ENCODE data around the gene HSD17B8. TPM values are rescaled to one million over a fixed set of nuclear protein-coding genes. Genes with fewer than 3 reads are reported as not detected.

HSD17B8 gene
- polyA plus RNA-seq, 1 of the 3 experiments (the other 2 are of a cell fraction) = 37.5 TPM

DNA sequence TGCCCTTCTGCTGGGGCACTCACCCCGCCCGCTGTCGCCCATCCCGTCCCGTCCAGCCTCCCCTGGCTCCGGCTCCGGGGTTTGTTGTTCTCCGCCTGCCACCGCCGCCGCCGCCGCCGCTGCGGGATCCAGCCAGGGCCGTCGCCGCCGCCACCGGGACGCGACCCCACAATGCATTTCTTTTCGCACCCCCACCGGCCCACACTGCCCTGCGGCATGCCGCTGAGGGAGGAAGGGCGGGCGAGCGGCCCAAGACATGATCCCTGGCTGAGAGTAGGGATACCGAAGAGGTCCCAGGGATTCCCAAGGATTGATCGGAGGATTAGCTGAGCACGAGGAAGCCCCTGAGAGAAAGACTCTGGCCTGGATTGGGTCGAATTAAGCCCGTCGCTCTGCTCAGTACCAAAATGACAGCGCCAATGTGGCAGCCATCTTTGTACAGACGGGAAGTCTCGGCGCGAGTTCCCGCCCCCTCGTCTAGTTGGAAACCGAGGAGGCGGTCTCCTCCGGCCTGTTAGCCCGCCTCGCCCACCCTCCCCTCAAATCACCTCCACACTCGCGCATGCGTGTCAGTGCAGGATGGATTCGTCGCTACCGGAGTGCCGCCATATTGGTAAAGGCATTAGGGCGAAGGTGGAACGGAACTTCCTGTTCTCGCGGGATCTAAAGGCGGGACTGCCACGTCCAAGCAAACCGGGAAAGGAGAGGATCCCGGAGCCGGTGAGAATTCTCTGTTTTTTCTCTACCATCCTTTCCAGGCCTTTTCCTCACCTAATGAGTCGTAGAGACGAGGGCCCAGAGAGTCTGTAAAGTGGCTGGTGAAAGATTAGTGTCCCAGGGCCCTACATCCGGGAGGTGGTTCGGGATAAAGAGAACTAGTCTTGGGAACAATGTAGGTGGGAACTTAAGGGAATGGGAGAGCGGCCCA, 4.0 kb upstream of the HSD17B8 start, which contains the start of the genes RXRB and SLC39A7:
RXRB (minus strand) TSS at position 447 of the 928 bp plus-strand sequence; CDS start at position 258, 189 bp downstream.
SLC39A7 (plus strand) TSS at position 649 of the 928 bp plus-strand sequence. CDS start 379 bp downstream, outside the sequence.
- no peaks in the 10 kb centered on the region for H3K9me3 ChIP-seq
- H3K9ac ChIP-seq = peak within 1 kb of the TSS; percentile 96
- peaks cover 17 to 41% of the 10 kb centered on the region in 2 experiments; a peak in 3 of 4 replicates for H3K4me1 ChIP-seq (ENCODE audit: control insufficient read depth in 1 of 2, insufficient read depth in 2 of 2, low read depth in 1 of 2, low read length in 1 of 2)
- peaks cover 14% of the 10 kb centered on the region for H3F3A ChIP-seq (replicated peaks; ENCODE audit: insufficient read depth)
- H3K36me3 ChIP-seq (replicated peaks in 1 of 2; ENCODE audit: control insufficient read depth in 1 of 2, insufficient read depth in 2 of 2, low read length in 1 of 2) = peaks cover 28 to 44% of the 10 kb centered on the region in 2 experiments
- H3K4me2 ChIP-seq = peak within 1 kb of the TSS; percentile 98
- WGBS (ENCODE audit: low lambda C conversion rate) = under 1% methylated on average over 42 of the region's 68 CpGs
- H2AFZ ChIP-seq (ENCODE audit: low read depth) = peak within 1 kb of the TSS; percentile 87
- TF ChIP-seq, protein P1, sequence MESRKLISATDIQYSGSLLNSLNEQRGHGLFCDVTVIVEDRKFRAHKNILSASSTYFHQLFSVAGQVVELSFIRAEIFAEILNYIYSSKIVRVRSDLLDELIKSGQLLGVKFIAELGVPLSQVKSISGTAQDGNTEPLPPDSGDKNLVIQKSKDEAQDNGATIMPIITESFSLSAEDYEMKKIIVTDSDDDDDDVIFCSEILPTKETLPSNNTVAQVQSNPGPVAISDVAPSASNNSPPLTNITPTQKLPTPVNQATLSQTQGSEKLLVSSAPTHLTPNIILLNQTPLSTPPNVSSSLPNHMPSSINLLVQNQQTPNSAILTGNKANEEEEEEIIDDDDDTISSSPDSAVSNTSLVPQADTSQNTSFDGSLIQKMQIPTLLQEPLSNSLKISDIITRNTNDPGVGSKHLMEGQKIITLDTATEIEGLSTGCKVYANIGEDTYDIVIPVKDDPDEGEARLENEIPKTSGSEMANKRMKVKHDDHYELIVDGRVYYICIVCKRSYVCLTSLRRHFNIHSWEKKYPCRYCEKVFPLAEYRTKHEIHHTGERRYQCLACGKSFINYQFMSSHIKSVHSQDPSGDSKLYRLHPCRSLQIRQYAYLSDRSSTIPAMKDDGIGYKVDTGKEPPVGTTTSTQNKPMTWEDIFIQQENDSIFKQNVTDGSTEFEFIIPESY (IDR thresholded peaks at IDR 0.05; ENCODE audit: borderline replicate concordance, low read depth) = peak; percentile 99
- peak; percentile 80 for TF ChIP-seq ELF1 (IDR thresholded peaks at IDR 0.05)
- TF ChIP-seq YY1 (IDR thresholded peaks at IDR 0.05; ENCODE audit: low read depth) = peak; percentile 99
- TF ChIP-seq MXI1 (IDR thresholded peaks at IDR 0.05; ENCODE audit: low read depth, low read length) = peak; percentile 40; the same call in 1 of the 2 replicates
- peak; percentile 97 for TF ChIP-seq NRF1 (IDR thresholded peaks at IDR 0.05; ENCODE audit: low read depth, low read length)
- no peak for TF ChIP-seq USF1 (IDR thresholded peaks at IDR 0.05; ENCODE audit: borderline replicate concordance, low read depth)
- no peak for TF ChIP-seq FOSL2 (IDR thresholded peaks at IDR 0.05; ENCODE audit: borderline replicate concordance, low read depth)
- peak; percentile 85; the same call in 1 of the 2 replicates for TF ChIP-seq SIN3A (IDR thresholded peaks at IDR 0.05; ENCODE audit: borderline replicate concordance, low read depth, low read length)
- TF ChIP-seq POLR2AphosphoS5 (IDR thresholded peaks at IDR 0.05; ENCODE audit: low read depth, low read length) = peak; percentile 91
- peak; percentile 23; the same call in 1 of the 2 replicates for TF ChIP-seq TEAD4 (IDR thresholded peaks at IDR 0.05; ENCODE audit: borderline replicate concordance, insufficient read depth)
- peak; percentile 79 for TF ChIP-seq GABPA (IDR thresholded peaks at IDR 0.05; ENCODE audit: low read depth)
- TF ChIP-seq CHD2 (IDR thresholded peaks at IDR 0.05; ENCODE audit: low read length, partially characterized antibody) = peak; percentile 99
- TF ChIP-seq GATA2 (CRISPR knock-in tag; IDR thresholded peaks at IDR 0.05) = no peak
- TF ChIP-seq SMC3 (IDR thresholded peaks at IDR 0.05; ENCODE audit: low read depth, low read length) = no peak
- TF ChIP-seq FOXJ3 (CRISPR knock-in tag; IDR thresholded peaks at IDR 0.05) = no peak
- TF ChIP-seq, protein P2, sequence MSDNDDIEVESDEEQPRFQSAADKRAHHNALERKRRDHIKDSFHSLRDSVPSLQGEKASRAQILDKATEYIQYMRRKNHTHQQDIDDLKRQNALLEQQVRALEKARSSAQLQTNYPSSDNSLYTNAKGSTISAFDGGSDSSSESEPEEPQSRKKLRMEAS (IDR thresholded peaks at IDR 0.05; ENCODE audit: low read depth) = peak; percentile 64; the same call in 1 of the 2 replicates
- TF ChIP-seq TAF1 (IDR thresholded peaks at IDR 0.05; ENCODE audit: borderline replicate concordance, low read depth, low read length) = peak; percentile 75
- ChIA-PET CTCF (interaction anchor here (3.7 kb wide), 1 partner anchor 8 kb away, joined by 27 read pairs; the partner anchor contains the start of gene RING1), POLR2A (interaction anchor here (1.2 kb wide), 1 partner anchor 8 kb away, joined by 3 read pairs; the partner anchor contains the start of gene RING1)
- H4K20me1 ChIP-seq (ENCODE audit: insufficient read depth) = peaks cover 26% of the 10 kb centered on the region
- H3K27ac ChIP-seq (ENCODE audit: low read depth in 2 of 2, low read length in 1 of 2) = peak within 1 kb of the TSS; percentile 97 to 99
- no peaks in the 10 kb centered on the region for H3K9me2 ChIP-seq
- H3K4me3 ChIP-seq (ENCODE audit: low read depth in 2 of 2, low read length in 1 of 2) = peak within 1 kb of the TSS; percentile 82 to 97
- H3K79me2 ChIP-seq (ENCODE audit: insufficient read depth) = peaks cover 64% of the 10 kb centered on the region
- no peaks in the 10 kb centered on the region for H3K27me3 ChIP-seq (ENCODE audit: insufficient read depth)
- peak; percentile 96 for DNase-seq

All from SK-N-SH (cell line).